HS-27A (cell line): ENCODE measurements around the gene LRRC56.

Experiments
- DNase-seq: peaks from one replicate; pipeline ENCODE4 v3.0.0-alpha.2; 2012; ENCODE audit warnings: low read depth, missing footprints

LRRC56 gene

GRCh38 chr11:536841-537621 is at the start of gene LRRC56:
Gene LRRC56, plus strand, starts transcription at chr11:537527. Its CDS starts 3,158 bp downstream, at chr11:540685.
- DNase-seq: no peak

GRCh38 chr11:487571-488021 is 49.7 kb upstream of the LRRC56 start:
- DNase-seq: no peak

- DNase-seq: no peak
Observed at GRCh38 chr11:488062-488461, 49.3 kb upstream of the LRRC56 start.

GRCh38 chr11:488579-488978 is 48.7 kb upstream of the LRRC56 start:
- no peak for DNase-seq

- no peak for DNase-seq
Observed at GRCh38 chr11:488992-489391, 48.3 kb upstream of the LRRC56 start.

- DNase-seq: no peak
Observed at GRCh38 chr11:489610-490185, 47.6 kb upstream of the LRRC56 start.

GRCh38 chr11:490186-490929 is 47.0 kb upstream of the LRRC56 start:
- no peak for DNase-seq

- DNase-seq: no peak
Observed at GRCh38 chr11:490930-491260, 46.4 kb upstream of the LRRC56 start.

- DNase-seq: no peak
Observed at GRCh38 chr11:491358-491757, 46.0 kb upstream of the LRRC56 start.

- DNase-seq: no peak
Observed at GRCh38 chr11:492427-493226, 44.7 kb upstream of the LRRC56 start.

- no peak for DNase-seq
Observed at GRCh38 chr11:494761-495536, 42.4 kb upstream of the LRRC56 start.

GRCh38 chr11:495537-495931 is 41.8 kb upstream of the LRRC56 start:
- DNase-seq: no peak

- DNase-seq: no peak
Observed at GRCh38 chr11:496834-497564, 40.3 kb upstream of the LRRC56 start.

- no peak for DNase-seq
Observed at GRCh38 chr11:497565-498296, 39.6 kb upstream of the LRRC56 start.

- DNase-seq: no peak
Observed at GRCh38 chr11:498297-499181, 38.8 kb upstream of the LRRC56 start.

- no peak for DNase-seq
Observed at GRCh38 chr11:499201-500076, 37.9 kb upstream of the LRRC56 start.

- no peak for DNase-seq
Observed at GRCh38 chr11:501001-501682, 36.2 kb upstream of the LRRC56 start.
